Trophoblast cell (in vitro differentiated cells and primary cell): ENCODE data around the gene TNRC6B.
A peak's percentile ranks its signal among the peaks of the same experiment; 100 is the strongest.

ENCODE experiments used
- DNase-seq, 2 donors: peaks; one replicate each; pipeline ENCODE4 v3.0.0-alpha.2; 2016
- H2AFZ ChIP-seq: 2 replicates; pipeline ENCODE4 v1.6.1; 2013; ENCODE audit warnings: low read length, moderate library complexity, mild to moderate bottlenecking; ENCODE audit not compliant: insufficient read depth, poor library complexity
- H2AK5ac ChIP-seq: 2 replicates; pipeline ENCODE4 v1.6.1; 2013; ENCODE audit warnings: mild to moderate bottlenecking, low read length
- H2BK120ac ChIP-seq: 2 replicates; pipeline ENCODE4 v1.6.1; 2013; ENCODE audit warnings: low read length, mild to moderate bottlenecking, moderate library complexity; ENCODE audit not compliant: insufficient read depth, poor library complexity
- H2BK12ac ChIP-seq: 2 replicates; pipeline ENCODE4 v1.6.1; 2013; ENCODE audit warnings: mild to moderate bottlenecking, low read length, moderate library complexity
- H2BK5ac ChIP-seq: 2 replicates; pipeline ENCODE4 v1.6.1; 2013; ENCODE audit warnings: low read length, low read depth, moderate library complexity, mild to moderate bottlenecking; ENCODE audit not compliant: poor library complexity
- H3K14ac ChIP-seq: 2 replicates; pipeline ENCODE4 v1.6.1; 2013; ENCODE audit warnings: mild to moderate bottlenecking, low read length
- H3K18ac ChIP-seq: 2 replicates; pipeline ENCODE4 v1.6.1; 2013; ENCODE audit warnings: mild to moderate bottlenecking, low read length
- H3K23ac ChIP-seq: 2 replicates; pipeline ENCODE4 v1.6.1; 2013; ENCODE audit warnings: low read length
- H3K27ac ChIP-seq: 2 replicates; pipeline ENCODE4 v1.5.1; 2013; ENCODE audit warnings: low read depth, mild to moderate bottlenecking, inconsistent platforms, low read length, moderate library complexity
- H3K27me3 ChIP-seq: 2 replicates; pipeline ENCODE4 v1.6.1; 2013; ENCODE audit warnings: inconsistent platforms, mild to moderate bottlenecking, low read length, moderate library complexity; ENCODE audit not compliant: insufficient read depth
- H3K36me3 ChIP-seq, 2 experiments: 1 replicate in 1 of 2; 2 replicates in 1 of 2; pipeline ENCODE4 v1.6.1; 2013; ENCODE audit warnings: low read length in 2 of 2, mild to moderate bottlenecking in 2 of 2, moderate library complexity in 1 of 2; ENCODE audit not compliant: insufficient read depth in 2 of 2, control insufficient read depth in 1 of 2
- H3K4ac ChIP-seq: 2 replicates; pipeline ENCODE4 v1.6.1; 2013; ENCODE audit warnings: low read depth, mild to moderate bottlenecking, low read length, moderate library complexity
- H3K4me1 ChIP-seq, 2 experiments: 1 replicate in 1 of 2; 2 replicates in 1 of 2; pipeline ENCODE4 v1.6.1; 2013; ENCODE audit warnings: low read length in 2 of 2, mild to moderate bottlenecking in 2 of 2, moderate library complexity in 1 of 2; ENCODE audit not compliant: insufficient read depth in 2 of 2, control insufficient read depth in 1 of 2
- H3K4me2 ChIP-seq: 2 replicates; pipeline ENCODE4 v1.6.1; 2013; ENCODE audit warnings: inconsistent platforms, mild to moderate bottlenecking, low read length, moderate library complexity
- H3K4me3 ChIP-seq: 2 replicates; pipeline ENCODE4 v1.5.1; 2013; ENCODE audit warnings: mild to moderate bottlenecking, low read depth, low read length, inconsistent platforms
- H3K79me1 ChIP-seq: one replicate; pipeline ENCODE4 v1.6.1; 2013; ENCODE audit warnings: low read length
- H3K79me2 ChIP-seq: 2 replicates; pipeline ENCODE4 v1.6.1; 2013; ENCODE audit warnings: low read length, mild to moderate bottlenecking; ENCODE audit not compliant: control insufficient read depth, insufficient read depth, poor library complexity
- H3K9ac ChIP-seq: 2 replicates; pipeline ENCODE4 v1.6.1; 2013; ENCODE audit warnings: mild to moderate bottlenecking, low read length
- H3K9me3 ChIP-seq: 2 replicates; pipeline ENCODE4 v1.6.1; 2013; ENCODE audit warnings: low read depth, mild to moderate bottlenecking, control low read depth, inconsistent platforms, low read length; ENCODE audit not compliant: insufficient read depth
- H4K12ac ChIP-seq: 2 replicates; pipeline ENCODE4 v1.6.1; 2013; ENCODE audit warnings: low read depth, mild to moderate bottlenecking, low read length, moderate library complexity
- H4K8ac ChIP-seq: 2 replicates; pipeline ENCODE4 v1.6.1; 2013; ENCODE audit warnings: low read depth, mild to moderate bottlenecking, low read length, moderate library complexity
- H4K91ac ChIP-seq: one replicate; pipeline ENCODE4 v1.6.1; 2013; ENCODE audit warnings: low read depth, mild to moderate bottlenecking, low read length, moderate library complexity
- WGBS: extraction: QIAGEN DNeasy Blood & Tissue Kit; methylation state at CpG from one replicate; pipeline ENCODE4 v1.1.7; 2013; ENCODE audit warnings: missing lambda C conversion rate; ENCODE audit not compliant: insufficient read length, insufficient coverage; ENCODE audit errors: extremely low coverage; 5-methylcytosine and 5-hydroxymethylcytosine counted together

Gene TNRC6B

GRCh38 chr22:40326905-40327735 is 149.4 kb downstream of the TNRC6B start:
- Histone ChIP-seq H3K4ac (no peak overlapping the region), H3K79me1 (no peaks in the 10 kb centered on the region), H2BK12ac (no peak overlapping the region), H3K23ac (no peak overlapping the region), H3K4me1 (peaks cover 0 to 4% of the 10 kb centered on the region in 2 experiments), H2BK5ac (no peak overlapping the region), H3K18ac (no peak overlapping the region), H3K36me3 (peaks cover 9 to 10% of the 10 kb centered on the region in 2 experiments), H3K4me3 (no peak overlapping the region), H3K27ac (no peak overlapping the region), H3K4me2 (no peak overlapping the region), H3K9ac (no peak overlapping the region), H3K79me2 (no peaks in the 10 kb centered on the region), H3K14ac (no peak overlapping the region), H3K9me3 (no peaks in the 10 kb centered on the region), H2AFZ (no peak overlapping the region), H4K8ac (no peak overlapping the region), H4K12ac (no peak overlapping the region), H4K91ac (no peak overlapping the region), H2BK120ac (no peak overlapping the region), H2AK5ac (no peak overlapping the region), H3K27me3 (no peaks in the 10 kb centered on the region)
- WGBS = no CpG with 5 or more reads among the region's 10 CpGs
- no peak for DNase-seq

GRCh38 chr22:40328546-40329456 is 151.1 kb downstream of the TNRC6B start:
- peaks cover 3 to 4% of the 10 kb centered on the region in 2 experiments for H3K36me3 ChIP-seq
- H3K9ac ChIP-seq = no peak overlapping the region
- no peak overlapping the region for H4K91ac ChIP-seq
- no peak overlapping the region for H3K23ac ChIP-seq
- no CpG with 5 or more reads among the region's 9 CpGs for WGBS
- no peak overlapping the region for H2AFZ ChIP-seq
- no peak overlapping the region for H2BK12ac ChIP-seq
- H3K79me2 ChIP-seq = no peaks in the 10 kb centered on the region
- H3K18ac ChIP-seq = no peak overlapping the region
- H3K27ac ChIP-seq = no peak overlapping the region
- no peak overlapping the region for H3K4me2 ChIP-seq
- no peaks in the 10 kb centered on the region for H3K79me1 ChIP-seq
- H2AK5ac ChIP-seq = no peak overlapping the region
- H3K4me3 ChIP-seq = no peak overlapping the region
- no peaks in the 10 kb centered on the region for H3K27me3 ChIP-seq
- no peaks in the 10 kb centered on the region for H3K9me3 ChIP-seq
- no peak overlapping the region for H2BK120ac ChIP-seq
- no peak overlapping the region for H3K14ac ChIP-seq
- DNase-seq = no peak
- H3K4me1 ChIP-seq = peaks cover 0 to 7% of the 10 kb centered on the region in 2 experiments
- H4K8ac ChIP-seq = no peak overlapping the region
- no peak overlapping the region for H4K12ac ChIP-seq
- H2BK5ac ChIP-seq = no peak overlapping the region
- H3K4ac ChIP-seq = no peak overlapping the region

- Histone ChIP-seq H3K79me1 (no peaks in the 10 kb centered on the region), H2BK120ac (no peak overlapping the region), H2BK12ac (no peak overlapping the region), H3K27ac (no peak overlapping the region), H4K12ac (no peak overlapping the region), H3K23ac (no peak overlapping the region), H3K4me3 (no peak overlapping the region), H4K91ac (no peak overlapping the region), H3K18ac (no peak overlapping the region), H3K4ac (no peak overlapping the region), H3K9me3 (no peaks in the 10 kb centered on the region), H3K4me2 (no peak overlapping the region), H4K8ac (no peak overlapping the region), H3K36me3 (peaks cover 2 to 4% of the 10 kb centered on the region in 2 experiments), H2BK5ac (no peak overlapping the region), H3K14ac (no peak overlapping the region), H3K27me3 (no peaks in the 10 kb centered on the region), H3K79me2 (no peaks in the 10 kb centered on the region), H2AFZ (no peak overlapping the region), H3K4me1 (peaks cover 0 to 7% of the 10 kb centered on the region in 2 experiments), H3K9ac (no peak overlapping the region), H2AK5ac (no peak overlapping the region)
- WGBS = no CpG with 5 or more reads among the region's 9 CpGs
- DNase-seq = peak; percentile 28 to 53
Measured at GRCh38 chr22:40329466-40329865, 151.7 kb downstream of the TNRC6B start.

GRCh38 chr22:40330086-40330485 is 152.4 kb downstream of the TNRC6B start:
- Histone ChIP-seq H3K9me3 (no peaks in the 10 kb centered on the region), H3K79me1 (no peaks in the 10 kb centered on the region), H3K14ac (no peak overlapping the region), H3K23ac (no peak overlapping the region), H2BK12ac (no peak overlapping the region), H3K79me2 (no peaks in the 10 kb centered on the region), H3K4me2 (no peak overlapping the region), H3K27me3 (no peaks in the 10 kb centered on the region), H2BK5ac (no peak overlapping the region), H2AFZ (no peak overlapping the region), H4K12ac (no peak overlapping the region), H2BK120ac (no peak overlapping the region), H3K4me1 (peaks cover 0 to 7% of the 10 kb centered on the region in 2 experiments), H3K18ac (no peak overlapping the region), H3K9ac (no peak overlapping the region), H2AK5ac (no peak overlapping the region), H4K8ac (no peak overlapping the region), H4K91ac (no peak overlapping the region), H3K36me3 (peaks cover 0 to 4% of the 10 kb centered on the region in 2 experiments), H3K4me3 (no peak overlapping the region), H3K4ac (no peak overlapping the region), H3K27ac (no peak overlapping the region)
- no peak for DNase-seq
- whole genome bisulfite sequencing = no CpG with 5 or more reads among the region's 4 CpGs
